CD4-positive, alpha-beta T cell treated with Interleukin-1 beta for 1 hour (primary cell): ENCODE results near the gene FMN1.

ENCODE experiments used
- DNase-seq, 2 donors: peaks; one replicate each; pipeline ENCODE4 v3.0.0-alpha.2; 2020 to 2022

The FMN1 gene

DNA sequence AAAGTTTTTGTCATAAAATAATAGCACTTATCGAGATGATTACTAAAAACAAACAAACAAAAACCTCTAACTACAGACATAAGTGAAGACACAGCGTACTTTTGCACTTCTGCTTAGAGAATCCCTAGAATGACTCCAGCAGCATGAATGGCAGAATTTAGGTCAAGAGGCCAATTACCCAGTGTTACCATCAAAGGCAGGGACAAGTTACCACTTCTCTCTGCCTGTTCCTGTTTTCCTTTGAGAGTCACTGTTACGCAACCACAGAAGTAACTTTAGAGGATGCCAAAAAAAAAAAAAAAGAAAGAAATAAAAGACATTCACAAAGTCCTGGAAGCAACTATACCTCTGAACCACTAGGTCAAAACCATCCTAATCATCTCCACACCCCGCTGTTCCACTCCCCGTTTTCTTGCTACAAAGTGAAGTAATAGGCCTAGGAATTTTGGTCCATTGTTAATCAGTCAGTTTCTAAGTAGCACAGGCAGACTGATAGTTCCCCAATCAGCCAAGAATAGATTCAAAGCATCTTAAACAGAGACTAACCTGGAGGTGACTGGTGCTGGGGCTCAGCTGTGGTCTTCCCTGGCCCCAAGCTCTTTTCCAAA lies 41.9 kb downstream of the FMN1 start:
- peak in 1 of 2 donors; percentile 29 for DNase-seq

DNA sequence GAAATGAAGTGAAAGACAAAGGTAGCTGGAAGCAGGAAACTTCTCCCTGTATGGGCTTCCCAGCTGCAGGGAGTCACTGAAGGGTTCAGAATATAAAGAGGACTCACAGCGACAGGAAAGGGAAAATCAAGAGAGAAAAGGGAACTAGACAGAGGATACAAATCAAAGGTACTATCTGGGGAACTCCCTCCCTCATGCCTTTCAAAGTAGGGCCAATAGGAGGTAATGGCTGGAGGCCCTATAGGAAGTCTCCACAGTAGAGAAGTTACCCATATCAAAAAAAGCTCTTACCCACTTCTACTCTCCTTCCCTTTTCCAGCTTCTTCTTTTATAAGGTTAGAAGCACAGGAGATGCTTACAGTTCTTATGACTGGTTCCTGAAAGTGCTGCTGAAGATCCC lies 43.5 kb downstream of the FMN1 start:
- DNase-seq = peak in 1 of 2 donors; percentile 19

DNA sequence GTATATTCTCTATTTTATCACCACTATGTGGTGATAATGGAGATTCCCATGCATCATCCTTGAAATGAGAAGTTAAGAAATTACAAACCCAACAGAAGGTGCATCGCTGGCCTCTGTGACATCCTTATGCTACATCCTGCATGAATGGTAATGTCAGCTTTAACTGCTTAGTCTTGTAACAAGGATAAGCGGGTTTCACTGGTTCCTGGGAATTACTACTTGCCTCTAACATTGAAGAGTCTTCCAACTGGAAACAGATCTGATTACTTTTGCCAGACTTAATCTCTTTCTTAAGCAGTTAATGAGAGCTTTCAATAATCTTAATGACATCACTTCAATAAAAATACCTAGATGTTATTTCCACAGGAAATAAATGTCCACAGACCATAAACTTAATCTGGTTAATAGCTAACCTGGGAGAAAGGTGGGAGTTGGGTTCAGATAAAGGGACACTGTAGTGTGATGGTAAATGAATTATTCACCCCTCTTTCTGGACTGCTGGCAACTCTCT lies 44.0 kb downstream of the FMN1 start:
- DNase-seq = no peak

DNA sequence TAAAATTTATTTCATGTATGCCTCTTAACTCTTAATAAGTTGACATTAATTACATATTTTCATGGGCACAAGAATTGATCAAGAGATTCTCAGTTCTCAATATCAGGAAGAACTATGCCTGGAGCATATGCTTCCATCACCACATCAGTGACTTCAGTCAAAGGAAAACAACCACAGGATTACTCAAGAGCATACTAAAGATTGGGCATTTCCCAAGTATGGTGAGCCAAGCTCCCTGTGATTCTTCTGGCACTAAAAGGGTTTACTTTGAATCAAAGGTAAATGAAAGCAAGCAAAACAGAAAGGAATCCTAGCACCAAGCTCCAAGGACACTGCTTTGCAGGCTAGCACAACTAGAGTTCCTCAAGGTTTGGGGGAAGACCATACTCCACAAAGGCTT lies 44.6 kb downstream of the FMN1 start:
- DNase-seq = no peak

DNA sequence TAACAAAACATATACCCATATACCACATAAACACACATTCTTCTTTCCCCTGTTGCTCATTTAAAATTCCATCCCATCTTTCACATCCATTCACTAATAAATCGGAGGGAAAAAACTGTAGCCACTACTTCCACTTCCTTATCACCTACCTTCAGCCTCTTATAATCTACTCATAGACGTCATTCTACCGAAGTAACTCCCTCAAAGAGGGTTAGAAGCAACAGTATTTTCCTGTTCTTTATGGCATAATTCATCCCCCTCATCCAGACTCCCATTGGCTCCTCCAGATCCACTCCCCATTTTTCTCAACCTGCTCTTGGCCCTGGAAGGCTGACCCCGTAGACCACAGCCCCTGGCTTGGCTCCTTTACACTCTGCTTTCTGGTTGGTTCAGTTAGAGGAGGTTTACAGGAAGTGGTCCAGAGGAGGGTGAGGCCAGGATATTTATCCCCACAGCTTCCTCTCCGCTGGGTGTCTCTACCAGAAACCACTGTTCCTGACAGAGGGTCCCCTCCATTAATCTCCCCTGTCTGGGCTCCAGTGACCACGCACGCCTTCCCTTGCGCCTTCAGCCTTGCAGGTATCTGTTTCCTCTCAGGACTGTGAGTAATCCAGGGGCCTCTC lies 46.3 kb downstream of the FMN1 start:
- no peak for DNase-seq

DNA sequence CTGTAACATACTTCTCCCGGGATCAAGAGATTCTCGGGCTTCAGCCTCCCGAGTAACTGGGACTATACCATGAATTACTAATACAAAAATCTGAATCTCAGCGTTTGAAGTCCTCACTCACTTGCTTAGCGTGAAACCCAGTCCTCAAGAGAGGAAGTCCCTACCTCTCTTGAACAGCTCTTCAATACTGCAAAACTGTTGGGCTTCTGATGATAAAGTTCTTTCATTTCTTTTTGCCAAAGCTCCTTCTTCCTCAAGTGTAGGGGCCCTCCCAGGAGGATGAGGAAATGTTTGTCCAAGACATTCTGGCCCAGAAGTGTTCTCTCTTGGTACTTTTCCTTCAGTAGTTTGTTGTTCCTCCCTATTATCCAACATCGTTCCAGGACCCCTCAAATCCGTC lies 48.5 kb downstream of the FMN1 start:
- DNase-seq = no peak

DNA sequence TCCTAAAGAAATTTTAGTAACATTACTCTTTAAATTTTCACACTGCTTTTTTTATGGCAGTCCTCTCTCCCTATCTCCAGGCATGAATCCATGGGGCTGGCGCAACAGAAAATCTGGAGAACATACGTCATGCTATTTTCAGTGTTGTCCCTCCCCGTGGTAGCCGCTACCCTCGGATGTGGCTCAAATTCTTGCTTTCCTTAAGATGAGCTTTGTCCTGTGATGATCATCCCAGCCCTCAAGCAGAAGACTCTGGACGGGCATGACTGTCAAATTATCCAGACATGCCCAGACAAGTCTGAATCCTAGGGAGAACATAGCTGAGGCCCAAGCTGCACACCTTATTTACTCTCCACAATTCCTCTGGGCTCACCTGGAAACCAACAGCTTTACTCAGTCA lies 49.1 kb downstream of the FMN1 start:
- DNase-seq = no peak

GRCh38 chr15:33142708-33143107 lies 51.8 kb downstream of the FMN1 start:
- no peak for DNase-seq

DNA sequence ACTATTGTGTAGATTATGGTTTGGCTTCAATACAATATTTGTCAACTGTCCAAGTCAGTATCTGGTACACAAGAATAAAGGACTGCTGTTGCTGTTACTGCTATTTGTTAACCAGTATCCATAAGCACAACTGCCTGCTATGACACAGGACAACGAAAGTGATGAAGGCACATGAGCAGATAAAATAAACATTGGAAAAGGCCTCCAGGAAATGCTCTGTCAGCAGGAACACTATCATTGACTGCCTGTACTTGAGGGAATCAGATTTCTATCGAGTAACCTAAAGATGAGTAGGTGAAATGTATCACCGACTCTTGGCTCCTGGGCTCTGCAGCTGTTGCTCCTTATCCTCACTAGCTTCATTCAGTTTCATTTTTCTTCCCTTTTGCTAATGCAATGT lies 56.5 kb downstream of the FMN1 start:
- DNase-seq = no peak

DNA sequence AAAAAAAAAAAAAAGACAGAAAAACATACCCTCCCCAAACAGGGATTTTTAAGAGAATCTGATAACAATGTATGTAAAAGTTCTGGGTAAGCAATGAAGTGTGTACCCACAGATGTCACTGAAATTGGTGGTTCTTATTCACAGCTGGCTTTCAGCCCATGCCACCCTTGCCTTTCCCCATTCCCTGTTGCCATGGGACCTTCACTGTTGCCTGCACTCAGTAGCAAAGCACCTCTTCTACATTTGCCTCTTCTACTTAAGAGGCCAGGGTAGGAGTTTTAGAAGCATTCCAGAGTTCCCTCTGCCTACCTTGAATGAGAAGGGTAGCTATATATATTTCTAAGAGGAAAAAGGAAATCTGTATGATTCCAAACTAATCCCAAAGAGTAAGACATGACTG lies 57.4 kb downstream of the FMN1 start:
- DNase-seq = no peak

- DNase-seq = no peak
Observed at GRCh38 chr15:33136353-33136752, 58.2 kb downstream of the FMN1 start.

GRCh38 chr15:33135355-33135781 lies 59.1 kb downstream of the FMN1 start:
- DNase-seq = no peak

DNA sequence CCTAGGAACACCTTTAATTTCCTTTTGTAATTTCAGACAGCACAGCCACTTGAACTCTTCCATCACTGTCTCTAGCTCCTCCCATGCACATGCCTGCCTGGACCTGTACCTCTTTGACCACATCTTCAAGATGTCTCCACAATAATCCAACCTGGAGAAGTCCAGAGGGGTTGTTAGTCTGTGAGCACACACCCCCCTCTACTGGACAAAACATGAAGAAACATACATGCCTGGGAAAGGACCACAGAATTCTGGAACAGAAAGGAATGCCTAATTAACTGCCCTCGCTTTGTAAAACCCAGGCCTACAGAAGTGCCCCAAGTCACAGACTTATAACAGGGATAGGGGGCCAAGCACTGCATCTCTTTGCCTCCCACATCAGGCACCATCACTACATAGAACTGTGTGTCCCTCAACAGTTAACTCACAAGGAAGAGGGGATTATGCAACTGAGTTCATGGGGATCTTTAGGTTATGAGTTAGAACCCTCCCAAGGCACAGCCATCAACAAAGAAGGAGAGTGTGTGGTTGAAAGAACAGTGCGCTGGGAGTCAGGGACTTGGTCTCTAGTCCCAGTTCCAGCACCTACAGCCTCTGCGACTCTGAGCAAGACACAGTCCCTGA lies 61.7 kb downstream of the FMN1 start:
- DNase-seq = peak in 1 of 2 donors; percentile 28

- DNase-seq = no peak
Observed at GRCh38 chr15:33132233-33132580, 62.3 kb downstream of the FMN1 start.

- DNase-seq = no peak
Observed at GRCh38 chr15:33131552-33132232, 62.8 kb downstream of the FMN1 start.

- peak; percentile 62 to 65 for DNase-seq
Observed at GRCh38 chr15:33126559-33127290, 67.8 kb downstream of the FMN1 start.

DNA sequence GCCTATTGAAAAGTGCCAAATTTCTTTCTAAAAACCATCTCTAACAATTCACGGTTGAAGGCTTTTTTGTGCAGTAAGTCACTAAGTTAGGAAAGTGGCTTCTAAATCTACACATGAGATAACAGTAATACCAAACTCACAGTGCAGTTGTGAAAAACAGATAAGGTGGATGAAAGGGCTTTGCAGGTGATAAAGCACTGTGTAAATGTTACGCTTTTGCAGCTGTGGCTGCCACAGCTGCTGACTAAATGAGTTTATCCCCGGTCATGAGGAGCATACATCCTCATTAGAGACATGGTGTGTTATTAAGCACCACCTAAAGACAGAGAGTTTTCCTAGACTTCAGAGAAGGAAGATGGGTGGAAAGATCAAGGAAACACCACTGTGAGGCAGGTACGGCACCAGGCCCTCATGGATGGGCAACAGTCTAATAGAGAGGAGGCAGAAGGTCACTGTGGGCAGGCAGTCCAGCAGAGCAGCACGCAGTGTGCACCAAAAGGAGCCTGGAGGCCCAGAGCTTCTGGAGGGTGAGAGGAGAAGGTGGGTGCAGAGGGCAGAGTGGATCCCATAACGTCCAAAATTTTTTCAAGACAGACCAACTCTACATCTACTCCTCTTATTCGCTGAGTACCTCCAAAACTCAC lies 68.5 kb downstream of the FMN1 start:
- no peak for DNase-seq

GRCh38 chr15:33124811-33125210 lies 69.7 kb downstream of the FMN1 start:
- DNase-seq = no peak

DNA sequence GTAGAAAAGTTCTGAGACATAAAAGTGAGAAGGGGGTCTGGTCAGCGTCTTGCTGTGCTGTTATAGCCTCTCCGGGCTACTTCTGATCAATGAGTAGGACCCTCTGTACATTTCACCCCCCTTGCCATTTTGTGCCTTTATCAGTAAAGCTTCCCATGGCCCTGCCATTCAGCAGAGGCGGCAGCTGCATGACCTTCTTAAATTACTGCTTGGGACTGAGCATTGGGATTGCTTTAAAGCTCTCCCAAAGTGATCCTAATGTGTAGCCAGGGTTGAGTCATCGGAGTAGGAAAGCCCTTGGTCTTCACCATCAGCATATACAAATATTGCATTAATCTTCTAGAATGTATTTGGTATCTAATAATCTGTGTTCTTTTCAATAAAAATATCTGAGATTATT lies 70.2 kb downstream of the FMN1 start:
- no peak for DNase-seq

- no peak for DNase-seq
Observed at GRCh38 chr15:33119865-33120264, 74.6 kb downstream of the FMN1 start.

GRCh38 chr15:33119273-33119672 lies 75.2 kb downstream of the FMN1 start:
- DNase-seq = no peak

- no peak for DNase-seq
Observed at GRCh38 chr15:33116198-33116597, 78.3 kb downstream of the FMN1 start.
